HT1080 (cell line): Measurements from ENCODE around the gene HOXD12. TPM values are rescaled to one million over a fixed set of nuclear protein-coding genes. Genes with fewer than 3 reads are reported as not detected.

Experiments
- DNase-seq: peaks from one replicate; pipeline ENCODE4 v3.0.0-alpha.2; 2015; ENCODE audit warnings: low read depth
- small RNA-seq: library from RNA; depleted of rRNA; stranded (forward); fragments of <200 nt; gene quantifications from one replicate; pipeline ENCODE3, GENCODE V24; 2014
- total RNA-seq: library from RNA; depleted of rRNA; stranded (reverse); fragments of >200 nt; shearing (Covaris generic); gene quantifications from 2 replicates; pipeline ENCODE4 v1.2.3, GENCODE V29; 2014; rRNA removed

The HOXD12 gene
- total RNA-seq, 1 experiment from 2014 or later: not detected

GRCh38 chr2:176147210-176147799, 47.7 kb downstream of the HOXD12 start:
- no peak for DNase-seq

GRCh38 chr2:176147800-176148496, 48.4 kb downstream of the HOXD12 start:
- no peak for DNase-seq

- no peak for DNase-seq
Observed at GRCh38 chr2:176148751-176149421, 49.3 kb downstream of the HOXD12 start.

GRCh38 chr2:176149481-176149938, 49.9 kb downstream of the HOXD12 start:
- no peak for DNase-seq

- DNase-seq: no peak
Observed at GRCh38 chr2:176149939-176150583, 50.5 kb downstream of the HOXD12 start.

GRCh38 chr2:176150584-176151441, 51.2 kb downstream of the HOXD12 start:
- no peak for DNase-seq

- no peak for DNase-seq
Observed at GRCh38 chr2:176151442-176152287, 52.1 kb downstream of the HOXD12 start, which contains the start of gene HOXD4. Gene HOXD4 (plus strand): TSS chr2:176151550. CDS start chr2:176151634, 84 bp downstream.

Small RNA genes lying within 50 kb of the gene (small RNA-seq; reads per million reads assigned to genes)
- 2.7 reads per million, percentile 85 among the genes with 10 or more reads in this experiment for gene MIR10B

Other genes with a start within 250 kb of the HOXD12 start
- gene LNPK, start 97.5 kb upstream of the HOXD12 start, total RNA-seq: 24.6 and 29.6 TPM in 2 replicates
- gene EVX2, start 15.8 kb upstream of the HOXD12 start, total RNA-seq: not detected in 2 replicates
- gene HOXD13, start 7.1 kb upstream of the HOXD12 start, total RNA-seq: 2.6 and 3.2 TPM in 2 replicates
- 6.4 and 8.9 TPM in 2 replicates for gene HOXD11, start 7.5 kb downstream of the HOXD12 start, total RNA-seq
- gene HOXD10, start 17.0 kb downstream of the HOXD12 start, total RNA-seq: 8.6 and 10.5 TPM in 2 replicates
- gene HOXD9, start 22.9 kb downstream of the HOXD12 start, total RNA-seq: 0.53 and 1.7 TPM in 2 replicates
- 8.9 and 9.5 TPM in 2 replicates for gene HOXD8, start 29.9 kb downstream of the HOXD12 start, total RNA-seq
- not detected in 2 replicates for gene HOXD4, start 51.8 kb downstream of the HOXD12 start, total RNA-seq
- gene HOXD3, start 57.5 kb downstream of the HOXD12 start, total RNA-seq: not detected in 2 replicates
- gene HOXD1, start 88.9 kb downstream of the HOXD12 start, total RNA-seq: not detected in 2 replicates
- gene MTX2, start 169.6 kb downstream of the HOXD12 start, total RNA-seq: 133 and 153 TPM in 2 replicates